Smooth muscle cell (in vitro differentiated cells): Measurements from ENCODE around the gene PIK3AP1. TPM values are rescaled to one million over a fixed set of nuclear protein-coding genes. Genes with fewer than 3 reads are reported as not detected.

ENCODE experiments used
- DNase-seq: peaks from one replicate; lab custom pipeline; 2025; ENCODE audit not compliant: unreplicated experiment; lab: John Stamatoyannopoulos, UW
- H2AFZ ChIP-seq: fragments of 200-600 bp; sonication (generic); 2 replicates; pipeline ENCODE4 v1.6.0; 2016; ENCODE audit warnings: antibody characterized with exemption, low read depth, mild to moderate bottlenecking
- H3F3A ChIP-seq: fragments of 200-600 bp; sonication (generic); 2 replicates; pipeline ENCODE4 v1.6.0; 2017; ENCODE audit warnings: antibody characterized with exemption, low read depth
- H3K27ac ChIP-seq: fragments of 200-600 bp; sonication (generic); 2 replicates; pipeline ENCODE4 v1.5.1; 2016; ENCODE audit warnings: low read depth, mild to moderate bottlenecking
- H3K27me3 ChIP-seq: fragments of 200-600 bp; sonication (generic); 2 replicates; pipeline ENCODE4 v1.6.1; 2016; ENCODE audit warnings: low read depth, mild to moderate bottlenecking
- H3K36me3 ChIP-seq: fragments of 200-600 bp; sonication (generic); 2 replicates; pipeline ENCODE4 v1.5.1; 2016; ENCODE audit warnings: low read depth
- H3K4me1 ChIP-seq: fragments of 200-600 bp; sonication (generic); 2 replicates; pipeline ENCODE4 v1.5.1; 2016; ENCODE audit warnings: low read depth
- H3K4me2 ChIP-seq: fragments of 200-600 bp; sonication (generic); 2 replicates; pipeline ENCODE4 v1.6.0; 2016; ENCODE audit warnings: mild to moderate bottlenecking
- H3K4me3 ChIP-seq: fragments of 200-600 bp; sonication (generic); 2 replicates; pipeline ENCODE4 v1.5.1; 2016; ENCODE audit warnings: mild to moderate bottlenecking
- H3K79me2 ChIP-seq: fragments of 200-600 bp; sonication (generic); 2 replicates; pipeline ENCODE4 v1.6.0; 2016; ENCODE audit warnings: low read depth, mild to moderate bottlenecking
- H3K9ac ChIP-seq: fragments of 200-600 bp; sonication (generic); 2 replicates; pipeline ENCODE4 v1.6.0; 2016; ENCODE audit warnings: low read depth
- H3K9me3 ChIP-seq: fragments of 200-600 bp; sonication (generic); replicated peaks from 2 replicates; pipeline ENCODE4 v1.5.1; 2016; ENCODE audit warnings: low read depth
- H4K20me1 ChIP-seq: fragments of 200-600 bp; sonication (generic); 2 replicates; pipeline ENCODE4 v1.6.0; 2016; ENCODE audit warnings: low read depth
- WGBS: methylation state at CpG from one replicate; pipeline ENCODE4 v1.1.7; 2016; ENCODE audit warnings: low lambda C conversion rate; 5-methylcytosine and 5-hydroxymethylcytosine counted together
- polyA plus RNA-seq: library from polyadenylated mRNA; unstranded; fragments of >200 nt; fragmentation: Nextera tagmentation; extraction: Ambion mirVana; gene quantifications from 2 replicates; pipeline ENCODE4 v1.2.1, GENCODE V29; 2016
- total RNA-seq: library from RNA; depleted of rRNA; stranded (reverse); fragments of >200 nt; gene quantifications from 2 replicates; pipeline ENCODE4 v1.2.3, GENCODE V29; 2014
- TF ChIP-seq, protein P1 (sequence below): fragments of 200-600 bp; sonication (generic); IDR thresholded peaks from 2 replicates; pipeline ENCODE4 v1.5.1; 2017; ENCODE audit warnings: borderline replicate concordance, mild to moderate bottlenecking, antibody characterized with exemption; ENCODE audit not compliant: insufficient read depth, poor library complexity, severe bottlenecking

PIK3AP1 gene
- total and polyA plus RNA-seq, 2 experiments from 2014 or later, result 1.2 TPM; not detected in 1

DNA sequence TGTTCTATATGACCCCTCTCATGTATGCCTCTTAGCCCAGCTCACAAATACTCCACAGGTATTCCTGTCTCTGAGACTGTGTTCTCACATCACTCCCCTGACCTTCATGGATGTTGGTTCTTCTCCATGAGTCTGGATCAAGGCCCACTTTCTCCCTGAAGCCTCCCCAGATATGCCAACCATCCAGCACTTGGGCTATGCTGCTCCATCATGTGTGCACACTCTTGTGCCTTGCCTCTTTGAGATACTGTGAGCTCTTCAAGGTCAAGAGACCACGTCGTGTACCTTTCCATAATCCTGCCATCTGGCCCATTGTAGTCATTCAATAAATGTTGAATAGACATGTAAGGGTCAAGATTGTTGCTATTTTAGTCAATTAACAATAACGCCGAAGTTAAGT, 103.4 kb downstream of the PIK3AP1 start:
- 98% methylated on average over 4 of the region's 4 CpGs for WGBS

DNA sequence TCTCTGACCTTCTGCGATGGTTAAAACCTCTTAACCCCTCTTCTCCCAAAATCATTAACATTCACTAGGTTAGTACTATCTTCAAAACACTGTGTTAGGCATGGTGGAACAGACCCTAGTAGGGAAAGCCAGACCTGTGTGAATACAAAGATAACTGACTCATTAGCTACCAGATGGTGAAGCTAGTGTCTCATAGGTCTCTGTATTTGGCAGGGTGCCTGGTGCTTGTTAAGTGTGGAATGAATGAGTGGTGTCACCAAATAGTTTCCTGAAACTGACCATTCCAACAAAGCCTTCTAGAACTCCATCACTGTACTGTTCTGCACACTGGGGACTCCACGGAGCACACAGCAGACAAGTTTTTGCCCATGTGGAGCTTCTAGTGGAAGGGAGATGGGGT, 105.8 kb downstream of the PIK3AP1 start:
- no peak for DNase-seq
- no peaks in the 10 kb centered on the region for H3K79me2 ChIP-seq
- TF ChIP-seq, protein P1, sequence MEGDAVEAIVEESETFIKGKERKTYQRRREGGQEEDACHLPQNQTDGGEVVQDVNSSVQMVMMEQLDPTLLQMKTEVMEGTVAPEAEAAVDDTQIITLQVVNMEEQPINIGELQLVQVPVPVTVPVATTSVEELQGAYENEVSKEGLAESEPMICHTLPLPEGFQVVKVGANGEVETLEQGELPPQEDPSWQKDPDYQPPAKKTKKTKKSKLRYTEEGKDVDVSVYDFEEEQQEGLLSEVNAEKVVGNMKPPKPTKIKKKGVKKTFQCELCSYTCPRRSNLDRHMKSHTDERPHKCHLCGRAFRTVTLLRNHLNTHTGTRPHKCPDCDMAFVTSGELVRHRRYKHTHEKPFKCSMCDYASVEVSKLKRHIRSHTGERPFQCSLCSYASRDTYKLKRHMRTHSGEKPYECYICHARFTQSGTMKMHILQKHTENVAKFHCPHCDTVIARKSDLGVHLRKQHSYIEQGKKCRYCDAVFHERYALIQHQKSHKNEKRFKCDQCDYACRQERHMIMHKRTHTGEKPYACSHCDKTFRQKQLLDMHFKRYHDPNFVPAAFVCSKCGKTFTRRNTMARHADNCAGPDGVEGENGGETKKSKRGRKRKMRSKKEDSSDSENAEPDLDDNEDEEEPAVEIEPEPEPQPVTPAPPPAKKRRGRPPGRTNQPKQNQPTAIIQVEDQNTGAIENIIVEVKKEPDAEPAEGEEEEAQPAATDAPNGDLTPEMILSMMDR, result no peak
- no peak overlapping the region for H3K4me2 ChIP-seq
- H2AFZ ChIP-seq, result no peak overlapping the region
- H3K27me3 ChIP-seq, result no peaks in the 10 kb centered on the region
- no peak overlapping the region for H3K9ac ChIP-seq
- H3F3A ChIP-seq, result no peaks in the 10 kb centered on the region
- no peak overlapping the region for H3K27ac ChIP-seq
- H4K20me1 ChIP-seq, result no peaks in the 10 kb centered on the region
- WGBS, result 66% methylated on average over 2 of the region's 2 CpGs
- H3K9me3 ChIP-seq, result no peaks in the 10 kb centered on the region
- H3K4me1 ChIP-seq, result peaks cover 3% of the 10 kb centered on the region
- H3K36me3 ChIP-seq, result no peaks in the 10 kb centered on the region
- H3K4me3 ChIP-seq, result no peak overlapping the region

More for the DNA sequence above, 103.4 kb downstream of the PIK3AP1 start:
- H3F3A ChIP-seq, result no peaks in the 10 kb centered on the region
- no peaks in the 10 kb centered on the region for H3K9me3 ChIP-seq
- H3K4me2 ChIP-seq, result no peak overlapping the region
- no peak overlapping the region for H3K4me3 ChIP-seq
- H2AFZ ChIP-seq, result no peak overlapping the region
- no peak for DNase-seq
- no peak overlapping the region for H3K9ac ChIP-seq
- H3K79me2 ChIP-seq, result no peaks in the 10 kb centered on the region
- H3K4me1 ChIP-seq, result peaks cover 3% of the 10 kb centered on the region
- H4K20me1 ChIP-seq, result no peaks in the 10 kb centered on the region
- no peaks in the 10 kb centered on the region for H3K27me3 ChIP-seq
- no peak overlapping the region for H3K27ac ChIP-seq
- TF ChIP-seq, protein P1, result no peak
- no peaks in the 10 kb centered on the region for H3K36me3 ChIP-seq

DNA sequence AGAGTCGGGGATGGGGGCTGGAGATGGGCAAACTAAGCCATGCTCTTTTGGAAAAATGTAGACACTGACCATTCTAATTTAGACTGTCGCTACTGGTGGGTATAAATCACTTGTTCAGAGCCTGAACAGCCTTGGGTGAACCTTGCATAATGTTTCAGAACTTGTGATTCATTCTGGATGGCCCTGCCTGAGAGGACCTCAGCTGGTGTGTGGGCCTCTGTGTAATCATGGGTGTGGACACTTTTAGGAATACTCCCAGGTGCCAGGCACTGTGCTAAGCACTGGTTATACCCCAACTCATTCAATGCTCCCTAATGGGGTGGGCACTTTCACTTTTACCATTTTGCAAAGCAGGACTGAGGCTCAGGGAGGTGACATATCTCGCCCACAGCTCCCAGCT, 106.7 kb downstream of the PIK3AP1 start:
- no peaks in the 10 kb centered on the region for H3K79me2 ChIP-seq

More for the DNA sequence above, 106.7 kb downstream of the PIK3AP1 start:
- no peaks in the 10 kb centered on the region for H4K20me1 ChIP-seq
- H3F3A ChIP-seq, result no peaks in the 10 kb centered on the region
- no peaks in the 10 kb centered on the region for H3K9me3 ChIP-seq
- no peak overlapping the region for H3K4me2 ChIP-seq
- no peak overlapping the region for H3K9ac ChIP-seq
- H3K4me3 ChIP-seq, result no peak overlapping the region
- H3K36me3 ChIP-seq, result no peaks in the 10 kb centered on the region
- H3K4me1 ChIP-seq, result no peaks in the 10 kb centered on the region
- no peak for DNase-seq
- no peak overlapping the region for H2AFZ ChIP-seq
- H3K27me3 ChIP-seq, result no peaks in the 10 kb centered on the region
- H3K27ac ChIP-seq, result no peak overlapping the region
- 89% methylated on average over 3 of the region's 3 CpGs for WGBS
- TF ChIP-seq, protein P1, result no peak
